A673 (cell line): ENCODE data around the gene SYT8.
A peak's percentile ranks its signal among the peaks of the same experiment; 100 is the strongest.

ENCODE experiments used
- CTCF ChIP-seq: fragments of 300-800, 200-600 bp; sonication (generic); conservative IDR thresholded peaks from 2 replicates; pipeline ENCODE4 v1.5.1; 2017; ENCODE audit warnings: low read depth, mild to moderate bottlenecking, antibody characterized with exemption, low read length, moderate library complexity, mixed read lengths
- EZH2 ChIP-seq: fragments of 200-600 bp; sonication (generic); IDR thresholded peaks from 2 replicates; pipeline ENCODE4 v1.6.1; 2017; ENCODE audit warnings: borderline replicate concordance, low read depth, mild to moderate bottlenecking, mixed read lengths, antibody characterized with exemption, low read length; ENCODE audit not compliant: poor library complexity, severe bottlenecking

GRCh38 chr11:1862588-1863351, 28.0 kb downstream of the SYT8 start:
- no peak for TF ChIP-seq CTCF
- TF ChIP-seq EZH2: peak; percentile 58
